ENCODE results near the gene KIF21B. TPM values are rescaled to one million over a fixed set of nuclear protein-coding genes. Genes with fewer than 3 reads are reported as not detected.

Gene KIF21B
- total RNA-seq, 8 experiments from 2014 or later: 0.09 to 84.7 (median 45.0) TPM

GRCh38 chr1:201022820-201023516 lies 546 bp downstream of the KIF21B start:
- peak in 5 of 8 experiments; percentile 59 to 69 (median 61) for ATAC-seq (replicated peaks in 6 of 8)
- peak overlapping the region; percentile 84 to 91 for H3K27ac ChIP-seq
- peaks cover 28 to 46% of the 10 kb centered on the region in 2 donors for H3K4me1 ChIP-seq (replicated peaks in 1 of 2)
- peak overlapping the region; percentile 63 to 91 (median 77) for H3K4me3 ChIP-seq
- in situ Hi-C loops (cut with MboI; ENCODE audit: low pct_unique_long_range_greater_than_20kb in 2 of 9, low sequenced_read_pairs in 9 of 9, unreplicated experiment in 9 of 9): no loop called here
- WGBS, 10 experiments: 5 to 100% (median 6%) methylated on average over 1 to 21 of the region's 56 CpGs; no CpG with 5 or more reads in 5 of the 10 experiments

- peaks cover 31 to 51% of the 10 kb centered on the region in 2 donors for H3K4me1 ChIP-seq (replicated peaks in 1 of 2)
- H3K4me3 ChIP-seq: peak overlapping the region; percentile 63 to 91 (median 77)
- in situ Hi-C loops (cut with MboI; ENCODE audit: low pct_unique_long_range_greater_than_20kb in 2 of 9, low sequenced_read_pairs in 9 of 9, unreplicated experiment in 9 of 9): no loop called here
- peak overlapping the region; percentile 84 to 91 for H3K27ac ChIP-seq
- WGBS, 10 experiments: 40 to 100% methylated on average over 1 of the region's 2 CpGs; no CpG with 5 or more reads in 8 of the 10 experiments
- no peak for ATAC-seq (replicated peaks in 6 of 8)
Measured at GRCh38 chr1:201022493-201022819, 1.1 kb downstream of the KIF21B start.

- H3K4me3 ChIP-seq: peak overlapping the region; percentile 63 to 91 (median 77)
- in situ Hi-C loops (cut with MboI; ENCODE audit: low pct_unique_long_range_greater_than_20kb in 2 of 9, low sequenced_read_pairs in 9 of 9, unreplicated experiment in 9 of 9): no loop called here
- WGBS, 10 experiments: 0 to 86% (median 25%) methylated on average over 1 to 3 of the region's 7 CpGs; no CpG with 5 or more reads in 6 of the 10 experiments
- peaks cover 37 to 57% of the 10 kb centered on the region in 2 donors for H3K4me1 ChIP-seq (replicated peaks in 1 of 2)
- peak in 2 of 8 experiments; percentile 4 to 6 for ATAC-seq (replicated peaks in 6 of 8)
- H3K27ac ChIP-seq: peak overlapping the region; percentile 84 to 91
Measured at GRCh38 chr1:201021630-201022492, 1.7 kb downstream of the KIF21B start.

GRCh38 chr1:201020721-201021629 lies 2.5 kb downstream of the KIF21B start:
- H3K4me3 ChIP-seq: peak overlapping the region; percentile 63 to 91 (median 77)
- H3K4me1 ChIP-seq (replicated peaks in 1 of 2): peaks cover 46 to 66% of the 10 kb centered on the region in 2 donors
- WGBS, 10 experiments: 25 to 90% (median 50%) methylated on average over 1 to 2 of the region's 11 CpGs; no CpG with 5 or more reads in 6 of the 10 experiments
- ATAC-seq (replicated peaks in 6 of 8): peak in 6 of 8 experiments; percentile 6 to 41 (median 22)
- H3K27ac ChIP-seq: peak overlapping the region; percentile 84 to 91
- in situ Hi-C loops (cut with MboI; ENCODE audit: low pct_unique_long_range_greater_than_20kb in 2 of 9, low sequenced_read_pairs in 9 of 9, unreplicated experiment in 9 of 9): no loop called here

GRCh38 chr1:201020040-201020591 lies 3.4 kb downstream of the KIF21B start:
- in situ Hi-C loops (cut with MboI; ENCODE audit: low pct_unique_long_range_greater_than_20kb in 2 of 9, low sequenced_read_pairs in 9 of 9, unreplicated experiment in 9 of 9): no loop called here
- peaks cover 54 to 68% of the 10 kb centered on the region in 2 donors for H3K4me1 ChIP-seq (replicated peaks in 1 of 2)
- no peak overlapping the region for H3K27ac ChIP-seq
- ATAC-seq (replicated peaks in 6 of 8): no peak
- H3K4me3 ChIP-seq: peak overlapping the region in 1 of 5 donors; percentile 70
- 80 to 100% (median 90%) methylated on average over 1 to 2 of the region's 4 CpGs; no CpG with 5 or more reads in 6 of the 10 experiments for WGBS, 10 experiments

GRCh38 chr1:201019321-201019977 lies 4.1 kb downstream of the KIF21B start:
- peaks cover 54 to 68% of the 10 kb centered on the region in 2 donors for H3K4me1 ChIP-seq (replicated peaks in 1 of 2)
- no peak for ATAC-seq (replicated peaks in 6 of 8)
- H3K27ac ChIP-seq: no peak overlapping the region
- 28 to 95% (median 80%) methylated on average over 1 to 5 of the region's 5 CpGs; no CpG with 5 or more reads in 3 of the 10 experiments for WGBS, 10 experiments
- in situ Hi-C loops (cut with MboI; ENCODE audit: low pct_unique_long_range_greater_than_20kb in 2 of 9, low sequenced_read_pairs in 9 of 9, unreplicated experiment in 9 of 9): no loop called here
- H3K4me3 ChIP-seq: no peak overlapping the region

GRCh38 chr1:201017828-201018163 lies 5.7 kb downstream of the KIF21B start:
- no peak for ATAC-seq (replicated peaks in 6 of 8)
- Histone ChIP-seq H3K4me3 (no peak overlapping the region), H3K4me1 (replicated peaks in 1 of 2) (peaks cover 57 to 72% of the 10 kb centered on the region in 2 donors), H3K27ac (no peak overlapping the region)
- WGBS, 10 experiments: 20 to 80% (median 80%) methylated on average over 1 to 2 of the region's 2 CpGs; no CpG with 5 or more reads in 7 of the 10 experiments
- in situ Hi-C loops (cut with MboI; ENCODE audit: low pct_unique_long_range_greater_than_20kb in 2 of 9, low sequenced_read_pairs in 9 of 9, unreplicated experiment in 9 of 9): no loop called here

- no peak overlapping the region for H3K27ac ChIP-seq
- 50 to 86% (median 77%) methylated on average over 1 to 7 of the region's 9 CpGs; no CpG with 5 or more reads in 6 of the 10 experiments for WGBS, 10 experiments
- peaks cover 60 to 67% of the 10 kb centered on the region in 2 donors for H3K4me1 ChIP-seq (replicated peaks in 1 of 2)
- no peak overlapping the region for H3K4me3 ChIP-seq
- in situ Hi-C loops (cut with MboI; ENCODE audit: low pct_unique_long_range_greater_than_20kb in 2 of 9, low sequenced_read_pairs in 9 of 9, unreplicated experiment in 9 of 9): no loop called here
- ATAC-seq (replicated peaks in 6 of 8): peak in 5 of 8 experiments; percentile 22 to 42 (median 25)
Measured at GRCh38 chr1:201016943-201017827, 6.3 kb downstream of the KIF21B start.

GRCh38 chr1:201016211-201016651 lies 7.3 kb downstream of the KIF21B start:
- H3K27ac ChIP-seq: no peak overlapping the region
- no peak overlapping the region for H3K4me3 ChIP-seq
- peaks cover 67 to 68% of the 10 kb centered on the region in 2 donors for H3K4me1 ChIP-seq (replicated peaks in 1 of 2)
- WGBS, 10 experiments: 4 to 68% (median 19%) methylated on average over 2 to 10 of the region's 10 CpGs; no CpG with 5 or more reads in 1 of the 10 experiments
- in situ Hi-C loops (cut with MboI; ENCODE audit: low pct_unique_long_range_greater_than_20kb in 2 of 9, low sequenced_read_pairs in 9 of 9, unreplicated experiment in 9 of 9): no loop called here
- peak in 7 of 8 experiments; percentile 22 to 44 (median 31) for ATAC-seq (replicated peaks in 6 of 8)

- Histone ChIP-seq H3K4me3 (no peak overlapping the region), H3K27ac (no peak overlapping the region), H3K4me1 (replicated peaks in 1 of 2) (peaks cover 67 to 68% of the 10 kb centered on the region in 2 donors)
- 0 to 81% (median 64%) methylated on average over 1 to 3 of the region's 5 CpGs; no CpG with 5 or more reads in 2 of the 10 experiments for WGBS, 10 experiments
- ATAC-seq (replicated peaks in 6 of 8): no peak
- in situ Hi-C loops (cut with MboI; ENCODE audit: low pct_unique_long_range_greater_than_20kb in 2 of 9, low sequenced_read_pairs in 9 of 9, unreplicated experiment in 9 of 9): no loop called here
Measured at GRCh38 chr1:201015551-201016091, 7.9 kb downstream of the KIF21B start.

- no peak for ATAC-seq (replicated peaks in 6 of 8)
- H3K27ac ChIP-seq: no peak overlapping the region
- peaks cover 69 to 72% of the 10 kb centered on the region in 2 donors for H3K4me1 ChIP-seq (replicated peaks in 1 of 2)
- 88 to 100% (median 94%) methylated on average over 1 to 3 of the region's 3 CpGs; no CpG with 5 or more reads in 2 of the 10 experiments for whole genome bisulfite sequencing, 10 experiments
- in situ Hi-C loops (cut with MboI; ENCODE audit: low pct_unique_long_range_greater_than_20kb in 2 of 9, low sequenced_read_pairs in 9 of 9, unreplicated experiment in 9 of 9): no loop called here
- H3K4me3 ChIP-seq: no peak overlapping the region
Measured at GRCh38 chr1:201014816-201015200, 8.7 kb downstream of the KIF21B start.

Measured in motor neuron (in vitro differentiated cells).